HG03354 (cell line): Measurements from ENCODE around the gene DNMBP.
"Not testable (repeated sequence)": the region's sequence is repeated elsewhere in the genome, so short reads cannot be mapped to it uniquely, and the experiment has no call there.

Source experiments
- ATAC-seq: cut with Tn5 transposase; IDR thresholded peaks from one replicate; pipeline ENCODE4 v1.9.1; 2021; ENCODE audit warnings: mild to moderate bottlenecking; ENCODE audit not compliant: unreplicated experiment, poor library complexity, severe bottlenecking

DNMBP gene

DNA sequence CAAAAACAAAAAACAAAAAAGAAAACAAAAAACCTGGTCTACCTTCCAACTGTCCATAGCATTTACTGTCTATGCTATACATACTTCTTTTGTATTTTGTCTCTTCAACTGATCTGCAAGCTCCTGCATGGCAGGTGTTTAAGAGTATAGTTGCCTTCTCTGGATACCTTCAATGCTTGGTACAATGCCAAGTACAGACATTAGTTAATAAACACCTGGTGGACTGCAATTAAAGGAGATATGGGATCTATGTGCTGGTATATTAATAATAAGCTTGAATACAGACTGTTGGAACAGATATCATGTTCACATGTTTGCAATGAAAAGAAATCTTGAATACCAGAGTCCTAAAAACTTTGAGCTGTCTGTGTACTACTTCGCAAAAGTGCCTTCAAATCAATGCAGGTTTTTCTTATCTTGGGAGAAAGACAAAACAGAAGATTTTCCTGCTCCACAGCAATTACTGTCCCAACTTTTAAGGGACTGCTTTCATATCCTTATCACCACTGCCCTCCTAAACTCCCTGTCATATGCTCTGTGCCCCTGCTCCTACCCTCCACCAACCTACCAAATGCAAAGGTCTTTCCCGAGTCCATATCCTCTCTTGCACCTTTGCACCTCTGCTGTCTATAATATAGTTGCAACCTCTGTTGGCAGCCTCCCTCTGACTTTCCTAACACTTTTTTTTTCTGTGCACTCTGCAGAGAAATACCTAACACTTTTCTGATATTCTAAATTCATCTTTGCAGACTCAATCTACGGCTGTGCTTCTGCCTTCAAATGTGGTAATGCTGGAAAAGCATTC, 85.1 kb downstream of the DNMBP start:
- no peak for ATAC-seq

DNA sequence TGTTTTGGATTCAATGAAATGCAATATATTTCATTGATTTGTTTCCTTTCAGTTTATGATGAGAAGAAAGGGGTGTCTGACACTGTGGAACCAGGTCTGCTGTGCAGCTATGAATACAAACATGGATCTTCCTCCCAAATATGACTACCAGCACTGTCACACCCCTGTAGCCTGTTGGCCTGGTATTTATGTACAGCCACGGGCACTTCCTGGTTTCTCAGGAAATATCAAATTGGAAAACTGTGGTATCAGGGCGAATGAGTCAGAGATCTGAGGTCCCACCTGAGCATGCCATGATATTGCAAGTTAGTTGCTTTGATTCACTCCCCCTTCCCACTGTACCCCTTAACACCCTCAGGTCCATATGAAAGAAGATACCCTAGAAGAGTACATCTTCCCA, 87.8 kb downstream of the DNMBP start:
- ATAC-seq: no peak

DNA sequence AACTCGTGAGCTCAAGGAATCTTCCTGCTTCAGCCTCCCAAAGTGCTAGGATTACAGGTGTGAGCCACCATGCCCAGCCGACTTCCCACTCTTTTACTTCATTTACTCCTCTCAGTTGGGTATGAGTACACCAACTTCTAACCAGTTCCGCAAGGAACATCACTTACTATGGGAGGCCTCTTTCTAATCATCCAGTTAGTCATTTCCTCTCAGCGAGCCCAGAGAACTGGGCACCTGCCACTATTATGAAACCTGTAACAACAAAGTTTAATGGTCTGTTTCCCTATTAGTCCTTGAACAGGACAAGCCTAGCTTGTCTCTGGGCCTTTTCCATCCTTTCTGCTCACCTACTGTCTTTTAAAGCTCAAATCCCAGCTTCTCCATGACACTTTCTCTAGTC, 88.8 kb downstream of the DNMBP start:
- no peak for ATAC-seq

DNA sequence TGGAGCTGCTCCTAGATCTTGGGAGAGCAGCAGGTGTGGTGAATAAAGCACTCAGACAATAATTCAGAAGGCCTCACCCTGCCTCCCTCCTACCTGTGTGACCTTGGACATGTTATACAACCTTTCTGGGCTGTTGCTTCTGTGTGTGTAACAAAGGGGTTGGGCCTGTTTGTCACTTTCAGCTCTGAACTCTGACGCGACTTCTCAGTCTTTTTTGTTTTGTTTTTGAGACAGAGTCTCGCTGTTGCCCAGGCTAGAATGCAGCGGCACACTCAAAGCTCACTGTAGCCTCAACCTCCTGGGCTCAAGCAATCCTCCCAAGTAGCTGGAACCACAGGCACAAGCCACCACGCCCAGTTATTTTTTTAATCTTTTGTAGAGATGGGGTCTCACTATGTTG, 89.3 kb downstream of the DNMBP start:
- ATAC-seq: no peak

DNA sequence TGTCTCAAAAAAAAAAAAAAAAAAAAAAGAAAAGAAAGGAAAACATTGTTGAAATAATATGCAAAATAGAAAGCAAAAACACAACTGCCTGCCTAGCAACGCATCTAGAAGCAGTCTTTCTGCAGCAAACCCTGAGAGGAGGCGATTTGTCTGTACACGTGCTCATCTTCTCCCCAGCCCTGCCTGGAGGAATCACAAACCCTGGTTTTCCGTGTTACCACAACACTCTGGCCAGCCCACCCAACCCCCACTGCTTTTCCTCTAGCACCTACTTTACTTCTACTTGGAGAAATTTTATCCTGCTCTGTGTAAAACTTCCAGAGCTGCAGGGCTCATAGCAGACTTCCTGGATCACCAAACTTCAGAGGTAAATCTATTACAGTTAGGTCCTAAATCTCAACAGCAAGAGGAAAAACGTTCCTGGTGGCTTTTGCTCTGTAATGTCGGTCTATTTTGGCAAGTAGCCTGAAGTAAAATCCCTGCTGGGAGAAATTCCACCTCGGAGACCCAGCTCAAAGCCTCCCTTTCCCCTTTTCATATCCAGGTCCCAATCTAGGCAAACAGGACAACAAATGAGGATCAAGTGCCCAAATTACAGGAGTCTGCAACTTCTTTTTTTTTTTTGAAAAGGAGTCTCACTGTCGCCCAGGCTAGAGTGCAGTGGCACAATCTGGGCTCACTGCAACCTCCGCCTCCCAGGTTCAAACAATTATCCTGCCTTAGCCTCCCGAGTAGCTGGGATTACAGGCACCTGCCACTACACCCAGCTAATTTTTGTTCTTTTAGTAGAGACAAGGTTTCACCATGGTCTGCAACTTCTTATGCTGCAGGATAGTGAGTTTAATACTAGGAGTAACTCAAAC, 91.6 kb downstream of the DNMBP start:
- ATAC-seq: no peak

DNA sequence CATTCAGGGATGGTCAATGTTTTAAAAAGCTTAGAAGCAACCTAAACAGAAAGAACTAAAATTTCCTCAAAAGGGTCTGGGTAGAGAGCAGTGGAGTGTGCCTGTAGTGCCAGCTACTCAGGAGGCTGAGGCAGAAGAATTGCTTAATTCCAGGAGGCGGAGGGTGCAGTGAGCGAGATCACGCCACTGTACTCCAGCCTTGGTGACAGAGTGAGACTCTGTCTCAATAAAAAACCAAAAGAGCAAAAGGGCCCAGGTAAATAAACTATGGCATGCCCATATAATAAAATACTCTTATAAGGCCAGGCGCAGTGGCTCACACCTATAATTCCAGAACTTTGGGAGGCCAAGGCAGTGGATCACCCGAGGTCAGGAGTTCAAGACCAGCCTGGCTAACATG, 93.0 kb downstream of the DNMBP start:
- ATAC-seq: no peak

DNA sequence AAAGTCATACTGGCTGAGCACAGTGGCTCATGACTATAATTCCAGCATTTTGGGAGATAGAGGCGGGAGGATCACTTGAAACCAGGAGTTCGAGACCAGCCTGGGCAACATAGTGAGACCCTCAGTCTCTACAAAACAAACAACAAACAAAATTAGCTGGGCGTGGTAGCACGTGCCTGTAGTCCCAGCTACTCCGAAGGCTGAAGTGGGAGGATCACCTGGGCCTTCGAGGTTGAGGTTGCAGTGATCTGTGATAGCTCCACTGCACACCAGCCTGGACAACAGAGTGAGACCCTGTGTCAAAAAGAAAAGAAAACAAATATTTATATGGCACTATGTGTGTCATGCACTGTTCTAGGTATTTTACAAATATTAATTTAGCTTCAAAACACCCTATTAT, 94.3 kb downstream of the DNMBP start:
- ATAC-seq: no peak

DNA sequence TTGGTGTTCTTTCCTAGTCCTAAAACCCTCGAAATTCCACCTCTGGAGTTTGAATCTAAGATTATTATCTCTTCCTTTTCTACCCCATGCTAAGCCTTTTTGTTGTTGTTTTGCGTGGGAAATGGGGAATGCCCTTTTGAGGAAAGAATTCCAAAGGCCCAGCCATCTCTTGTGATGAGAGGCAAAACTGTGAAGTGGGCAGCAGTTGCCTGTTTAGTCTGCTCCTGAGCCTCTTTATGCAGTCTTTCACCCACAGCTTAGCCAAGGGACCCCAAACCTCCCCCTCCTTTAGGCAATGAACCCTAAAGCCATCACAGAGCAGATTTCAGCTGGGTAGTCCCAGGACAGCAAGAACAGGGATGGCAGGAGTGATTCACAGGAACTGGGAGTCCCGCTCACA, 95.5 kb downstream of the DNMBP start:
- no peak for ATAC-seq

DNA sequence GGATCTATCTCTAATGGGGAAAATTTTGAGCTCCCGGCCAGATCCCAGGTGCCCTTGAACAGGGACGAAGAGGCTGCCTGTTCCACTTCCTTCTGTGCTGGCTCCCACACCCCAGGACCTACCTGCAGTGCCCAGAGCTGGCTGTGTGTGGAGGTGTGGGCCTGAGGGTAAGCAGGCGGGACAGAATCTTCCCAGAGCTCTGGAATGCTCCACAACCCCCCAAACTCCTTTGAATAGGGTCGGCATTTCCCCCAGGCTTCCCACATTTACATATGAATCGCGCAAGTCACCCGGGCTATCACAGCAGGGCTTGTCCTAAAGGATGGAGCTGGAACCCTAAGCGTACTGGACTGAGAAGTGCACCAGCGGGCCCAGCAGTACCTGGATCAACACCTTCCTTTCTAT, 95.9 kb downstream of the DNMBP start:
- ATAC-seq: no peak

DNA sequence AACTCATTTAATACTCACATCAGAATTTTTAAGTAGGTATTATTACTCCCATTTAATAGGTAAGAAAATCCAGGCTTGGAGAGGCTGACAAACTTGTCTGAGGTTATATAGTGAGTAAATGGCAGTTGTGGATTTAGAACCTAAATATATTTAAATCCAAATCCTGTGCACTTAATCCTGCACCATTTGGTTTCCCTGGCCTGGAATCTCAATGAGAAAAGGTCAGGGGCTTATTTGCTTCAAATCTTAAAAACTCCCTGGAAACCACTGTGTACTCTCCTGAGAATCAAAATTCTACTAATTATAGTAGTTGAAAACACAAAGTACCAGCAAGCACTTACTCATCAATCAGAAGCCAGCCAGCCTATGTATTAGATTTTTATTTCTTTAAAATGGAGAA, 97.7 kb downstream of the DNMBP start:
- no peak for ATAC-seq

DNA sequence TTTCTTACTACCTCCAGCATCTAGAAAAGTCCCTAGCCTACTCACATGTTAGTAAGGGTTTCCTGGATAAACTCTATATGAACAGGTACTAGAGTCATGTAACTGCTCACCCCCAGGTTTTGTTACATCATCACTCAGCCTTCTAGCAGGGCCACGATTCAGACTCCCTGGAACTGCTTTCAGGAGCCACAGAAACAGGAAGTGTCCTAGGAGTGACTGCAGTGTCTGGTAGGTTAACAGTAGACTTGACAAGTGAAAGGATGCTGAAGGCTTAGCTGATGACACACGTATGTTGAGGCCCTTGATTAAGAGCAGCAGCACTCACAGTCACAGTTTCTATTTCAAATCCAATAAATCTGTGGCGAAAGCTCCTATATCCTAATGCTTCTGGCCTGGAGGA, 101.2 kb downstream of the DNMBP start:
- no peak for ATAC-seq

DNA sequence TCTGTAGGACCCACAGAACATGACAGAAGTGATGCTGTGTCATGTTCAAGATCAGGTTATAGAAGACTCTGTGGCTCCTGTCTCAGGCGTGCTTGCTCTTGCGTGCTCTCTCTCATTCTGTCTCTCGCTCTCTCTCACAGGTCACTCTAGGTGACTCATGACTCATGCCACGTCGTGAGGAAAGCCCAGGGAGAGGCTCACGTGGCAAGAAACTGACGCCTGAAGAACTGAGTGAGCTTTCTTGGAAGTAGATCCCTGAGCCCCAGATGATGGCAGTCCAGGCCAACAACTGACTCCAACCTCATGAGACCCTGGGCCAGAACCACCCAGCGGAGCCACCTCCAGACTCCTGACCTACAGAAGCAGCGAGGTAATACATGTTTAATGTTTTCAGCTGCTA, 103.3 kb downstream of the DNMBP start:
- ATAC-seq: no peak

DNA sequence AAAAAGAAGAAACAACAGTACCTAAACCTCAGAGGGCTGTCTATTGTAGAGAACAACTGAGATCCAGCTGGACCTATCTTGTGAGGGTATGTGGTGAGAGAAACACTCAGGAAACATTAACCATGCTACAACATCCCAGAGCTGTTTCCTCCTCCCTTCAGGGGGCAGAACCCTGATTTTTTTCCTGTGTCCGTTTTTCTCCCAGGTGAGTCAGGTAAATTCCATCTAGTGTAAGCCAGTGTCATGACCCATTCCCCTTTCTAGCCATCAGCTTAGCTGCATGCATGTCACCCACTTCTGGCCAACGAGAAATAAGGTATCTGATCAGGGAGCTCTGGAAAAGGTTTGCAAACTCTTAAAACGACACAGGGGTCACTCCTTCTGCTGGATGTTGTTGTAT, 103.8 kb downstream of the DNMBP start:
- ATAC-seq: no peak

DNA sequence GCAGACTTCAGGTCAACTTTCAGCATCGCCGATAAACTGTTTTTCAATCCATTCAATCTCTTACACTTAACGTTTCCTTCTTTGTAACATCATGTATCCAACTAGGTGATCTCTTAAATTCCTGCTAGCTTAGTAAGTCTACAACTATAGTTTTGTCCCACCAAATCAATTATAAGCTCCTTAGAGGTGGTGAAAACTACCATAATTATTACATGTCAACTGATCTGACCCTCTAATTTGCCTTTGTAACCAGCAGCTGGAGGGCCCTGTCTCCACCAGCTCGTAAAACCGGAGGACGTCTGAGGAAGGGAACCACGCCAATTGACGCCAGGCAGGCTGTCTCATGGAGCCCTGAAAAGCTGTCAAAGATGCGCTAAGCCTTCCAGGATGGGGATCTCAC, 113.9 kb downstream of the DNMBP start:
- ATAC-seq: no peak

DNA sequence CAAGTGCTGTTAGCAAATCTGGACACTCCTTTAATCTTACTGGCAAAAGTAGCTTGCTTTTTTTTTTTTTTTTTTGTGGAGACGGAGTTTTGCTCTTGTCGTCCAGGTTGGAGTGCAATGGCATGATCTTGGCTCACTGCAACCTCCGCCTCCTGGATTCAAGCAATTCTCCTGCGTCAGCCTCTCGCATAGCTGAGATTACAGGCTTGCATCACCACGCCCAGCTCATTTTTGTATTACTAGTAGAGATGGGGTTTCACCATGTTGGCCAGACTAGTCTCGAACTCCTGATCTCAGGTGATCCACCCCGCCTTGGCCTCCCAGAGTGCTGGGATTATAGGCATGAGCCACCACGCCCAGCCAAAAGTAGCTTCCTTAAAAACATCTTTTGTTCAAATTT, 114.7 kb downstream of the DNMBP start:
- not testable (repeated sequence) for ATAC-seq

DNA sequence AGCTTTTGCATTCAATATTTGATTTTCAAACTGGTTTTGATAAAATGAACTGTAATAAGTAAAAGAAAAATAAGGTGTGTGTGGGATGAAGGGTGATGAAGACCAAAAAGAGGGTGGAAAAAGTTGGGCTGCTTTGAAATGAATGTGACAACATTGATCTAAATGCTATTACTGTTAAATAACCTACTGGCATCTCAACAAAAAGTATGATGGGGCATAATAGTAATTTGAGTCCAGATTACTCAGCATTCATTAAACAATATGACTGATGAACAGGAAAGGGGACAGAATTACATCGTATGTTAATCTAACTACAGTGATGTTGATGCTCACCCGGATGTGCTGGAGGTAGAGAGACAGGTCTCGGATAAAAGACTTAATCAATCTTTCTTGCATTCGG, 115.1 kb downstream of the DNMBP start:
- ATAC-seq: no peak

DNA sequence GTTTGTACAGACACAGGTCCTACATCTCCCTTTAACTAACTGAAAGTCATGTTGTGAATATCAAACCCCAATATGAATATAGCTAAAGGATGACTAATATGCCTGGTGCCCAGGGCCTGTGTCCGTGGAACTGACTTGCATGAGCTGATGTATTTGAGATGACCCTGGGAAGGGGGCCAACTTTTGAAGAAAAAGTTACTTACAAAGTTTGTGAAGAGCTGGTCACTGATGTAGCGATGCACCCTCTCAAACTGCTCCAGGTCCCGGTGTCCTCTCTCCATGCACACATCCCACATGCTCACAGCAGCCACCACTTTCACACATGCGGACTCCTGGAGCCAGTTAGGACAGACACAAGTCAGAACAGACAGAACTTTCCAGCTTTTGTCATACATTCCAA, 121.1 kb downstream of the DNMBP start:
- no peak for ATAC-seq

DNA sequence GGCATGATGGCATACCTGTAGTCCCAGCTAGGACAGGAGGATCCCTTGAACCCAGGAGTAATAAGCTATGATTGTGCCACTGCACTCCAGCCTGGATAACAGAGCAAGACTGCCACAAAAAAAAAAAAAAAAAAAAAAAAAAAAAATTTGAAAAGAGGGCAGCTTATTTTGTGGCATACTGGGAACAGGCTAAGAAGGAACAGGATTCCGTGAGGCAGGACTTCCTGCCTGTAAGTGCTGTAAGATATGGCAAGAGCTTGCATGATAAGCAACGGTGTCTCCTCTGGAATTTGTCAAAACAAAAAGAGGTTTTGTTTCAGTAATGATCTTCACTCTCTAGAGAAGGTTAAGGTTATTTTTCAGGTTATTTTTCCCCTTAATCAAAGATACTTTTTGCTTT, 126.2 kb downstream of the DNMBP start:
- ATAC-seq: no peak

DNA sequence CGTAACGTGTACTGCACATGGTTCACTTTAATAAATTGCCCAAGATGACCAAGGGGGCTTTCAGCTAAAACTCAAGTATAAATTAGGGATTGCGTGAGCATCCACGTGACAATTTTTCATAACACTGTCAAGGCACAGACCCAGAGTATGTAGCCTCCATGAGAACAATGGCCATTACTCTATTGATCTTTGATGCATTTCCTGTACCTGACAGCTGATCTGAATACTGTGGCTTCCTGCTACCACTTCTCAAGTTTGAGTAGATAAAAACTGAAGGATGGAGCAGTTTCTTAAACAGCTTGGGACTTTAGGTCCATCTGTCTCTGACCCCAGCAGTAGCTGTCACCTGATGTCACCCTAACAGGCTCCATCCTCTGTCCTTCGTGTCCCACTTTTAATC, 128.4 kb downstream of the DNMBP start:
- no peak for ATAC-seq

DNA sequence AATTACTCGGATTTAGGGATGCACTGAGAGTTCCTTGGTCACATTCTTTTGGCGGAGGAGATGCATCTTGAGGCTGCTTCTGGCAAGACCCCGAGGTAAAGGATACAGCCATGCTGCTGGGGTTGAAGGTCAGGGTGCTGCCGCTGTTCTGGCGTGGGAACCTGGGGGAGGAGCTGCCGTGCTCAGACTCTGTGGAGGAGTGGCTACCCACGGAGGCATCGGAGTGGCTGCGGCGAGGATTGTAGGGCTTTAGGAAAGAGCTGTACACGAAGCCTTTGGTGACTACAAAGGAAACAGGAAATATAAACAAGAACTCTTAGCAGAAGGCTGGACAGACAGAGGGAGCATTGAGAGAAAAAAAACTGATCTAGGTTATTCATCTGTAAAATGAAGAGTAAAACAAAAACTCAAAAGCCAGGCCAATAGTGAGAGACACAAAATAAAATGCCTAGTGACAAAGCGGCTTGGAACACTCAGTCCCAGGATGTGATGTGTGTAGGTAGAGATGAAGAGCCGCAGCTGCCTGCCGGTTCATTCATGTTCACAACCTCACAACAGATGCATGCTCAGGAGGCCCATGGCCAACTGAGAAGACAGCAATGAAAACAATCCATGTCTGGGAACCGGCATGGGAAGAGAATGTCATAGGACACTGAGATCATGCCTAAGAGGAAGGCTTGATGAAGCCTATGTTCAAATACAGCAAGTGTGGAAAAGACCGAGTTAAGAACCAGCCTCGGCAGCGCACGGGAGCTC, 129.5 kb downstream of the DNMBP start:
- no peak for ATAC-seq

DNA sequence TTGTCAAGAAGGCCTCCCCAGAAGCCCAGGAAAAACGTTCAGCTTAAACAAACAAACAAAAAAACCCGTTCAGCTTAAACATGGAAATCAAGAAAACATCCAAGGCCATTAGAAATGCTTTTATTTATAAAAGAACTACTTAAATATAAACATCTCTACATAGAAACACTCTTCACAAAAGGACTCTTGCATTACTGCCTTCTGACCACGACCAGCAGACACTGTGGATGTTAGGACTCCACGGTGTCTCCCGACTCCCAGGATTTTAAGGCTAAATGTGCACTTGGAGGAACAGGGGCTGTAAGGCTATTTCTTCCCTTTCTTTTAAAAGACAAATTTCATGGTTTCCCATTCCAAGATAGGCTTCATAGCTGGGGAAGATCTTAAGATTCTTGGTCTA, 134.3 kb downstream of the DNMBP start:
- ATAC-seq: no peak
